Measurements from ENCODE around the gene LINC01488. TPM values are rescaled to one million over a fixed set of nuclear protein-coding genes. Genes with fewer than 3 reads are reported as not detected.

LINC01488 gene
- total and polyA plus RNA-seq, 2 experiments from 2014 or later: not detected

- Mint-ChIP-seq H3K27me3 (ENCODE audit: insufficient read depth, low read depth, poor library complexity) (peaks cover 12% of the 10 kb centered on the region), H3K27ac (no peak overlapping the region), H3K9me3 (peaks cover 37% of the 10 kb centered on the region), H3K36me3 (ENCODE audit: low read depth) (peaks cover 33% of the 10 kb centered on the region), H3K4me3 (no peak overlapping the region), H3K4me1 (peaks cover 16% of the 10 kb centered on the region)
- Histone ChIP-seq H3K4me2 (no peak overlapping the region), H3K79me2 (replicated peaks; ENCODE audit: insufficient read depth) (no peaks in the 10 kb centered on the region), H4K20me1 (replicated peaks; ENCODE audit: insufficient read depth) (no peaks in the 10 kb centered on the region), H3K36me3 (ENCODE audit: insufficient read depth) (no peaks in the 10 kb centered on the region), H3K4me1 (ENCODE audit: insufficient read depth) (peaks cover 14% of the 10 kb centered on the region), H3K4me3 (no peak overlapping the region), H3K27me3 (ENCODE audit: insufficient read depth) (no peaks in the 10 kb centered on the region), H3K27ac (ENCODE audit: low read depth) (no peak overlapping the region), H3F3A (replicated peaks; ENCODE audit: low read depth) (no peaks in the 10 kb centered on the region), H3K9me2 (ENCODE audit: insufficient read depth) (peaks cover 9% of the 10 kb centered on the region; the same call in 1 of the 2 replicates), H2AFZ (no peak overlapping the region)
- no peak for DNase-seq (ENCODE audit: low spot score)
- no peak for ATAC-seq
- TF ChIP-seq NANOG (IDR thresholded peaks at IDR 0.05; ENCODE audit: borderline replicate concordance) (no peak), ZNF462 (CRISPR knock-in tag; IDR thresholded peaks at IDR 0.05) (no peak), CREB1 (CRISPR knock-in tag; IDR thresholded peaks at IDR 0.05; ENCODE audit: low read depth) (no peak), ZNF114 (CRISPR knock-in tag; IDR thresholded peaks at IDR 0.05) (no peak), ZNF331 (CRISPR knock-in tag; IDR thresholded peaks at IDR 0.05; ENCODE audit: low read depth) (no peak), REST (IDR thresholded peaks at IDR 0.05; ENCODE audit: unreplicated experiment) (no peak), EZH2phosphoT487 (IDR thresholded peaks at IDR 0.05; ENCODE audit: unreplicated experiment) (no peak), POLR2AphosphoS5 (IDR thresholded peaks at IDR 0.05; ENCODE audit: low read depth) (no peak), EZH2 (IDR thresholded peaks at IDR 0.05; ENCODE audit: low read depth, unreplicated experiment) (no peak)
These were observed 35.1 kb downstream of the LINC01488 start for GRCh38 chr11:69516526-69516925.
